A549 (cell line): ENCODE data around the gene CIITA. TPM values are rescaled to one million over a fixed set of nuclear protein-coding genes. Genes with fewer than 3 reads are reported as not detected.

Source experiments
- ATAC-seq, 2 experiments: fragments of 200-7000 bp in 1 of 2; fragments of >200 bp in 1 of 2; cut with Nextera tagmentation in 1 of 2; cut with Tn5 transposase in 1 of 2; 3 replicates each; pipeline versions ENCODE4 v1.8.0 to v1.9.1; 2018 to 2020; ENCODE audit warnings: mild to moderate bottlenecking in 1 of 2, moderate library complexity in 1 of 2
- CTCF ChIA-PET: fragments of 300-600 bp; sonication (Branson Sonifier 250); formaldehyde crosslinking; extraction: SDS; loops from one replicate; lab custom pipeline; 2021; ENCODE audit warnings: antibody characterized with exemption, inconsistent platforms; lab: Yijun Ruan, JAX
- POLR2A ChIA-PET: fragments of 350-600 bp; formaldehyde crosslinking; extraction: SDS; loops from one replicate; lab custom pipeline; 2021; ENCODE audit warnings: antibody characterized with exemption, inconsistent platforms; lab: Yijun Ruan, JAX
- DNase-seq, 2 experiments: peaks; one replicate each; pipeline versions ENCODE4 v3.0.0 to v3.0.0-alpha.2; 2011 to 2016; ENCODE audit warnings: low read depth in 1 of 2, low spot score in 1 of 2
- FAIRE-seq: peaks from 2 replicates; lab custom pipeline; 2011; peaks lifted over from hg19 to GRCh38; lab: Jason Lieb, UNC
- H3K27ac ChIP-seq, 2 experiments: fragments of >200 bp; sonication (Bioruptor Twin); formaldehyde crosslinking; 3 replicates each; pipeline ENCODE4 v1.5.1; 2016 to 2017
- H3K4me1 ChIP-seq: fragments of >200 bp; sonication (Bioruptor Twin); formaldehyde crosslinking; 3 replicates; pipeline ENCODE4 v1.6.1; 2016
- H3K4me2 ChIP-seq: fragments of >200 bp; sonication (Bioruptor Twin); formaldehyde crosslinking; 3 replicates; pipeline ENCODE4 v1.6.1; 2016
- H3K4me3 ChIP-seq: fragments of >200 bp; sonication (Bioruptor Twin); formaldehyde crosslinking; 3 replicates; pipeline ENCODE4 v1.5.1; 2016
- H3K9me3 ChIP-seq: fragments of >200 bp; sonication (Bioruptor Twin); formaldehyde crosslinking; 3 replicates; pipeline ENCODE4 v1.6.1; 2016
- CHD2 ChIP-seq: fragments of 150-350 bp; IDR thresholded peaks from 2 replicates; pipeline ENCODE4 v1.6.1; 2014; ENCODE audit warnings: low read length; ENCODE audit not compliant: partially characterized antibody
- CHD4 ChIP-seq: fragments of 200-600 bp; sonication (generic); IDR thresholded peaks from 2 replicates; pipeline ENCODE4 v1.6.1; 2016; ENCODE audit warnings: antibody characterized with exemption, mild to moderate bottlenecking, borderline replicate concordance
- EHF ChIP-seq: fragments of 250-450 bp; sonication (Bioruptor Pico); IDR thresholded peaks from 2 replicates; pipeline ENCODE4 v1.5.0; 2020; ENCODE audit warnings: mild to moderate bottlenecking
- EP300 ChIP-seq, 2 experiments: fragments of >200 bp; sonication (Bioruptor Twin); formaldehyde crosslinking; IDR thresholded peaks; 2 replicates in 1 of 2; 3 replicates in 1 of 2; pipeline ENCODE4 v1.6.1; 2016 to 2017
- FOSB ChIP-seq: fragments of 250-450 bp; sonication (Bioruptor Pico); IDR thresholded peaks from 2 replicates; pipeline ENCODE4 v1.5.0; 2020; ENCODE audit warnings: mild to moderate bottlenecking, moderate library complexity
- HDAC2 ChIP-seq: fragments of 200-600 bp; sonication (generic); IDR thresholded peaks from 2 replicates; pipeline ENCODE4 v1.6.1; 2016
- HOXB5 ChIP-seq: fragments of 250-450 bp; sonication (Bioruptor Pico); IDR thresholded peaks from 2 replicates; pipeline ENCODE4 v1.5.0; 2020; ENCODE audit warnings: mild to moderate bottlenecking, moderate library complexity
- JUNB ChIP-seq: fragments of >200 bp; sonication (Bioruptor Twin); formaldehyde crosslinking; IDR thresholded peaks from 2 replicates; pipeline ENCODE4 v1.6.1; 2016
- NFE2L2 ChIP-seq: fragments of 150-350 bp; conservative IDR thresholded peaks from 2 replicates; pipeline ENCODE4 v1.6.1; 2014; ENCODE audit warnings: low read length
- RFX5 ChIP-seq: fragments of 450-650 bp; IDR thresholded peaks from 2 replicates; pipeline ENCODE4 v1.7.1; 2014; ENCODE audit warnings: antibody characterized with exemption, mild to moderate bottlenecking, moderate library complexity
- SMC3 ChIP-seq: fragments of >200 bp; sonication (Bioruptor Twin); formaldehyde crosslinking; IDR thresholded peaks from 3 replicates; pipeline ENCODE4 v1.6.1; 2018; ENCODE audit warnings: inconsistent platforms
- TFCP2L1 ChIP-seq: fragments of 250-450 bp; sonication (Bioruptor Pico); IDR thresholded peaks from 2 replicates; pipeline ENCODE4 v1.5.0; 2021; ENCODE audit warnings: mild to moderate bottlenecking
- TP53 ChIP-seq: fragments of 250-450 bp; sonication (Bioruptor Pico); IDR thresholded peaks from 2 replicates; pipeline ENCODE4 v1.5.0; 2021; ENCODE audit warnings: mild to moderate bottlenecking, moderate library complexity
- ZNF302 ChIP-seq: fragments of 250-450 bp; sonication (Bioruptor Pico); IDR thresholded peaks from 2 replicates; pipeline ENCODE4 v1.9.0; 2021; ENCODE audit warnings: inconsistent platforms, mild to moderate bottlenecking, moderate library complexity
- WGBS: methylation state at CpG from one replicate; pipeline ENCODE4 v1.1.6; 2017; ENCODE audit errors: missing lambda C conversion rate; 5-methylcytosine and 5-hydroxymethylcytosine counted together
- polyA plus RNA-seq, 4 experiments: library from polyadenylated mRNA; depleted of rRNA in 3 of 4; stranded (reverse); fragments of >200 nt; fragmentation: RNase III in 1 of 4; extraction: RNeasy Plus Mini Kit Qiagen cat#74134 plus additional on column Dnase treatment in 1 of 4; gene quantifications; 2 replicates in 3 of 4; 3 replicates in 1 of 4; pipeline ENCODE4 v1.2.3, GENCODE V29; 2011 to 2017
- TF ChIP-seq, protein P1 (sequence below): fragments of >200 bp; sonication (Bioruptor Twin); formaldehyde crosslinking; IDR thresholded peaks from 3 replicates; pipeline ENCODE4 v1.6.1; 2016
- TF ChIP-seq, protein P2 (sequence below): fragments of 450-650 bp; IDR thresholded peaks from 2 replicates; pipeline ENCODE4 v1.6.1; 2014; ENCODE audit warnings: antibody characterized with exemption
- TF ChIP-seq, protein P3 (sequence below): IDR thresholded peaks from 2 replicates; pipeline ENCODE4 v1.6.1; 2012
- TF ChIP-seq, protein P4 (sequence below): IDR thresholded peaks from 2 replicates; pipeline ENCODE4 v1.6.1; 2012
- TF ChIP-seq, protein P5 (sequence below): fragments of 200-600 bp; sonication (generic); IDR thresholded peaks from 2 replicates; pipeline ENCODE4 v1.6.1; 2016; ENCODE audit warnings: antibody characterized with exemption, mild to moderate bottlenecking, moderate library complexity

CIITA gene
- polyA plus RNA-seq, 2 of the 4 experiments (the other 2 are of a cell fraction): 0.06 TPM; not detected in 1

DNA sequence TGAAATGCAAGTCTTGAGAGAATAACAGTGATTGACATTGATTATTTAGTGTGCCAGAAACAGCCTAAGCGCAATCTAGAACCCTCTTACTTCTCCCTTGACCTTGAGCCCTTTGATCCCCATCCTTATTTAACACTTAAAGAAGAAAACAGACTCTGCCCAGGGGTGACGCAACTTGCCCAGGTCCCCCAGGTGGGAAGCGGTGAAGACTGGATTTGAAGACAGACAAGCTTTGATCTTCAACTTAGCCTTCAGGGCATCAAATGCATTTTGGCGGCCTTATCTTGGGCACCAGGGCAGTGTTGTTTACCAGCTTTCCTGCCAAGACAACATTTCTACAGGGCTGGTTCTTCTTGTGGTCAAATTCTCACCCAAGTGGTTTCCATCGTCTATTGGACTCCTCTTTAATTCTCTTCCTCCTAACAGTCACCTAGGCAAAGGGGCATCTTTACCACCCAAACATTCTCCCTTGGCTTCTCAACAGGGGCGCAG is 8.9 kb upstream of the CIITA start (continued):
- TF ChIP-seq EP300 (IDR thresholded peaks at IDR 0.05): no peak

DNA sequence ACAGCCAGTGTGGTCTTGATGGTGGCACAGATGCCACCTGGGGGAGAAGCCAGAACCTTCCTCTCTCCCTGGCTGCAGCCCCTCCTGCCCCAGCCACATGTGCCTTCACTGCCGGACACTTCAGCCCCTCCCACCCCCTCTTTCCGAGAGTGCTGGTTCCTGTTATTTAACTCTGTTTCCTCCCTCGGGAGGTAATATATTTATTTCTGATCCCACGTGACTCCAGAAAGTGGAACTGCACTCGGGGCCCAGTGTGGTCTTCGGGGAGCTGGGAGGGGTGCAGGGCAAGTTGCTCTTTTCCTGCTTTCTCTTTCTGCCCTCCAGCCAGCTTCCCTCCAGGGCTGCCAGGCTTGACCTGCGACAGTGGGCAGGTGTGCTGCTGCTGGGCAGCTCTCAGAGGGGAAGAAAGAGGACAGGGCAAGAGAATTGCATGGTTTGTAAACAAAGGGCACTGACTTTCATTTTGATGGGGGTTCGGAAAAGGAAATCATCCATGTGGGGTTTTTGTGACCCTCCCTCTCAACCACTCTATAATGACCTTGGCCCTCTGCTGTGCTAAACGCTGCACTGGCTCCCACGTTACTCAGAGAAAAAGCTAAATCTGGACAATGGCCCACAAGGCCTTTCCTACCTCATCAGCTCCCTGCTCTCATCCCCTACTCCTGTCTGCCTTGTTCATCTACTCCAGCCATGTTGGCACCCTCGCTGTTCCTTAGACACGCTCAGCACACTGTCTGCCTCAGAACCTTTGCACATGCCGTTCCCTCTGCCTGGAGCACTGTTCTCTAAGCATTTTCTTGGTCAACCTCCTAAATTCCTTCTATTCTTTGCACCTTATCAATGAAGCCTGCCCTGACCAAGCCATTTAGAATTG is 8.2 kb upstream of the CIITA start:
- FAIRE-seq: no peak
- CTCF ChIA-PET: no interaction called here
- no peak for ATAC-seq

DNA sequence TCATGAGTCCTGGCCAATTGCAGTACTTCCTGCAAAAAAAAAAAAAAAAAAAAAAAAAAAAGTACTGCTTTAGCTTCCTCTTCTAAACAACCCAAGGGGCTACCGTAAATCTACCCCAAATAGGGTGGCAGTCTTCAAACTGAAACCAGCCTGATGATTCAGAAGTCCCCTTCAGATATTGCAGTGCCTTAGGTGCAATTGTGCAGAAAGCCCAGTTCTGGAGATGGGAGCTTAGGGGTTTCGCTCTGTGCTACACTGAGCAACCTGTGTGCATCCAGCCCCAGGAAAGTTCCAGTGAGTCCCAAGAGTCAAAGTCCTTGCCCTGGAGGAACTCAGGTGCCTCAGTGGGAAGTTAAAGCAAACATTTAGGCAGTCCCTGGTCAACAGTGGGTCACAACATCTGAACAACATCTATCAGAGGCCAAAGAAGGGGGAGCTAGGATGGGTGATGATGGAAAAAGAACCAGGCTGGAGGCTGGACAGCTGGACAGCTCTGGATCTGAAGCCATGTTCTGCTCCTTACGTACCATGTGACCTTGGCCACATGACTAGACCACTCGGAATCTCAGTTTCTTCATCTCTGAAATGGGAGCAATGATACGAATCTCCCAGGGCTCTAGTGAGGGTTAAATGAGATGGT is 6.7 kb upstream of the CIITA start:
- 42% methylated on average over 5 of the region's 5 CpGs for WGBS
- no peak overlapping the region for H3K27ac ChIP-seq

More for the DNA sequence above, 8.2 kb upstream of the CIITA start:
- DNase-seq: no peak
- Histone ChIP-seq H3K4me3 (no peak overlapping the region), H3K4me1 (no peaks in the 10 kb centered on the region), H3K4me2 (no peak overlapping the region), H3K9me3 (no peaks in the 10 kb centered on the region), H3K27ac (no peak overlapping the region)
- POLR2A ChIA-PET: no interaction called here
- WGBS: 32% methylated on average over 13 of the region's 13 CpGs
- no peak for TF ChIP-seq HOXB5 (CRISPR knock-in tag)
- TF ChIP-seq, protein P1, sequence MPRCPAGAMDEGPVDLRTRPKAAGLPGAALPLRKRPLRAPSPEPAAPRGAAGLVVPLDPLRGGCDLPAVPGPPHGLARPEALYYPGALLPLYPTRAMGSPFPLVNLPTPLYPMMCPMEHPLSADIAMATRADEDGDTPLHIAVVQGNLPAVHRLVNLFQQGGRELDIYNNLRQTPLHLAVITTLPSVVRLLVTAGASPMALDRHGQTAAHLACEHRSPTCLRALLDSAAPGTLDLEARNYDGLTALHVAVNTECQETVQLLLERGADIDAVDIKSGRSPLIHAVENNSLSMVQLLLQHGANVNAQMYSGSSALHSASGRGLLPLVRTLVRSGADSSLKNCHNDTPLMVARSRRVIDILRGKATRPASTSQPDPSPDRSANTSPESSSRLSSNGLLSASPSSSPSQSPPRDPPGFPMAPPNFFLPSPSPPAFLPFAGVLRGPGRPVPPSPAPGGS: no peak
- TF ChIP-seq, protein P2, sequence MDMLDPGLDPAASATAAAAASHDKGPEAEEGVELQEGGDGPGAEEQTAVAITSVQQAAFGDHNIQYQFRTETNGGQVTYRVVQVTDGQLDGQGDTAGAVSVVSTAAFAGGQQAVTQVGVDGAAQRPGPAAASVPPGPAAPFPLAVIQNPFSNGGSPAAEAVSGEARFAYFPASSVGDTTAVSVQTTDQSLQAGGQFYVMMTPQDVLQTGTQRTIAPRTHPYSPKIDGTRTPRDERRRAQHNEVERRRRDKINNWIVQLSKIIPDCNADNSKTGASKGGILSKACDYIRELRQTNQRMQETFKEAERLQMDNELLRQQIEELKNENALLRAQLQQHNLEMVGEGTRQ: no peak
- TF ChIP-seq TFCP2L1 (CRISPR knock-in tag): no peak
- no peak for TF ChIP-seq RFX5
- TF ChIP-seq EHF (CRISPR knock-in tag): no peak

More for the DNA sequence above, 6.7 kb upstream of the CIITA start:
- DNase-seq (no peak), FAIRE-seq (no peak), ATAC-seq (no peak)
- ChIA-PET POLR2A (no interaction called here), CTCF (interaction anchor here (2.0 kb wide), 1 partner anchor 49 kb away, joined by 5 read pairs; no protein-coding TSS in a partner anchor)
- Histone ChIP-seq H3K4me3 (no peak overlapping the region), H3K9me3 (no peaks in the 10 kb centered on the region), H3K4me1 (no peaks in the 10 kb centered on the region), H3K4me2 (no peak overlapping the region)
- TF ChIP-seq, protein P2: 0 out of 2 replicates have a peak, but pooled peaks have one; percentile 37
- TF ChIP-seq CHD4 (no peak), FOSB (no peak), SMC3 (no peak), ZNF302 (no peak), HDAC2 (no peak), HOXB5 (CRISPR knock-in tag) (no peak), TFCP2L1 (CRISPR knock-in tag) (no peak), JUNB (no peak), TP53 (CRISPR knock-in tag) (no peak), CHD2 (no peak), NFE2L2 (no peak)
- TF ChIP-seq, protein P3, sequence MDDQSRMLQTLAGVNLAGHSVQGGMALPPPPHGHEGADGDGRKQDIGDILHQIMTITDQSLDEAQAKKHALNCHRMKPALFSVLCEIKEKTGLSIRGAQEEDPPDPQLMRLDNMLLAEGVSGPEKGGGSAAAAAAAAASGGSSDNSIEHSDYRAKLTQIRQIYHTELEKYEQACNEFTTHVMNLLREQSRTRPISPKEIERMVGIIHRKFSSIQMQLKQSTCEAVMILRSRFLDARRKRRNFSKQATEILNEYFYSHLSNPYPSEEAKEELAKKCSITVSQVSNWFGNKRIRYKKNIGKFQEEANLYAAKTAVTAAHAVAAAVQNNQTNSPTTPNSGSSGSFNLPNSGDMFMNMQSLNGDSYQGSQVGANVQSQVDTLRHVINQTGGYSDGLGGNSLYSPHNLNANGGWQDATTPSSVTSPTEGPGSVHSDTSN: no peak
- TF ChIP-seq, protein P4, sequence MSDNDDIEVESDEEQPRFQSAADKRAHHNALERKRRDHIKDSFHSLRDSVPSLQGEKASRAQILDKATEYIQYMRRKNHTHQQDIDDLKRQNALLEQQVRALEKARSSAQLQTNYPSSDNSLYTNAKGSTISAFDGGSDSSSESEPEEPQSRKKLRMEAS: no peak
- TF ChIP-seq, protein P5, sequence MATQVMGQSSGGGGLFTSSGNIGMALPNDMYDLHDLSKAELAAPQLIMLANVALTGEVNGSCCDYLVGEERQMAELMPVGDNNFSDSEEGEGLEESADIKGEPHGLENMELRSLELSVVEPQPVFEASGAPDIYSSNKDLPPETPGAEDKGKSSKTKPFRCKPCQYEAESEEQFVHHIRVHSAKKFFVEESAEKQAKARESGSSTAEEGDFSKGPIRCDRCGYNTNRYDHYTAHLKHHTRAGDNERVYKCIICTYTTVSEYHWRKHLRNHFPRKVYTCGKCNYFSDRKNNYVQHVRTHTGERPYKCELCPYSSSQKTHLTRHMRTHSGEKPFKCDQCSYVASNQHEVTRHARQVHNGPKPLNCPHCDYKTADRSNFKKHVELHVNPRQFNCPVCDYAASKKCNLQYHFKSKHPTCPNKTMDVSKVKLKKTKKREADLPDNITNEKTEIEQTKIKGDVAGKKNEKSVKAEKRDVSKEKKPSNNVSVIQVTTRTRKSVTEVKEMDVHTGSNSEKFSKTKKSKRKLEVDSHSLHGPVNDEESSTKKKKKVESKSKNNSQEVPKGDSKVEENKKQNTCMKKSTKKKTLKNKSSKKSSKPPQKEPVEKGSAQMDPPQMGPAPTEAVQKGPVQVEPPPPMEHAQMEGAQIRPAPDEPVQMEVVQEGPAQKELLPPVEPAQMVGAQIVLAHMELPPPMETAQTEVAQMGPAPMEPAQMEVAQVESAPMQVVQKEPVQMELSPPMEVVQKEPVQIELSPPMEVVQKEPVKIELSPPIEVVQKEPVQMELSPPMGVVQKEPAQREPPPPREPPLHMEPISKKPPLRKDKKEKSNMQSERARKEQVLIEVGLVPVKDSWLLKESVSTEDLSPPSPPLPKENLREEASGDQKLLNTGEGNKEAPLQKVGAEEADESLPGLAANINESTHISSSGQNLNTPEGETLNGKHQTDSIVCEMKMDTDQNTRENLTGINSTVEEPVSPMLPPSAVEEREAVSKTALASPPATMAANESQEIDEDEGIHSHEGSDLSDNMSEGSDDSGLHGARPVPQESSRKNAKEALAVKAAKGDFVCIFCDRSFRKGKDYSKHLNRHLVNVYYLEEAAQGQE: peak; percentile 22; the same call in 1 of the 2 replicates
